ENCODE data around the gene DENND2D.
"Not testable (repeated sequence)": the region's sequence is repeated elsewhere in the genome, so short reads cannot be mapped to it uniquely, and the experiment has no call there.

The DENND2D gene

DNA sequence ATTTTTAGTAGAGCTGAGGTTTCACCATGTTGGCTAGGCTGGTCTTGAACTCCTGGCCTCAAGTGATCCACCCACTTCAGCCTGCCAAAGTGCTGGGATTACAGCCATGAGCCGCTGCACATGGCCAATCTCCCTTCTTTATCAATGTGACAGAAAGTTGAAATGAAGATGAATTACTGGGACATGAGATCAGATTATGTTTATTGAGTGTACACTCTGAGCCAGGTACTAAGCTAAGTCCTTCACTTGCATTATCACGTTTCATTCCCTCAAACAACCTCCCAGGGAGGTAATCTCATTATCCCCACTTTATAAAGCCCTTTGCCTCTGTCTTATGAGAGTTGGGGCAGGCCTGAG is 20.8 kb upstream of the DENND2D start:
- FAIRE-seq: no peak

DNA sequence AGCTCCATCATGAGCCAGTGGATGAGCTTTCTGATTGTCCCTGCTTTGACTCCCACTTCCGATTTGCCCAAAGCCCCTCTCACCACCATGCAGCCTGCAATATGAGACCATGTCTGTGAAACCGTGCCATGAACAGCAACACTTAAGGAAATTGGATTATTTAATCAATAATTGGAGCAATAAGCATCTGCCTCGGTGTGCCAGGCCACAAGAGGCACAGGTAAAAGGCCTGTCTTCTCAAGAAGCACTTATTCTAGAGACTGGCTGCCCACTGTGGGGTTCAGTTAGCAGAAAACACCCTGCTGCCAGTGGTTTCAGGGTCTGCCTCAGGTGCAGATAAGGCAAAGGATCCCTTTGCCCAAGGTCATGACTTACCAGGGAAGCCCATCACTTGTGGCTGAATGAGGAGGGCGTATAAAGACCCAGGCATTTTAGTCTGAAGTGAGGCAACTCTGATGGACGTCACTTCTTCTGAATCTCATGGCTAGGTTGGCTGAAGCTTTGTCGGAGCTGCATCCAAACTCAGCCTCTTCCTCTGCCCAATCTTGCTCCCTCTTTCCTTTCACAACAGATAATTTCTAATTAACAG is 19.9 kb upstream of the DENND2D start:
- FAIRE-seq: no peak

DNA sequence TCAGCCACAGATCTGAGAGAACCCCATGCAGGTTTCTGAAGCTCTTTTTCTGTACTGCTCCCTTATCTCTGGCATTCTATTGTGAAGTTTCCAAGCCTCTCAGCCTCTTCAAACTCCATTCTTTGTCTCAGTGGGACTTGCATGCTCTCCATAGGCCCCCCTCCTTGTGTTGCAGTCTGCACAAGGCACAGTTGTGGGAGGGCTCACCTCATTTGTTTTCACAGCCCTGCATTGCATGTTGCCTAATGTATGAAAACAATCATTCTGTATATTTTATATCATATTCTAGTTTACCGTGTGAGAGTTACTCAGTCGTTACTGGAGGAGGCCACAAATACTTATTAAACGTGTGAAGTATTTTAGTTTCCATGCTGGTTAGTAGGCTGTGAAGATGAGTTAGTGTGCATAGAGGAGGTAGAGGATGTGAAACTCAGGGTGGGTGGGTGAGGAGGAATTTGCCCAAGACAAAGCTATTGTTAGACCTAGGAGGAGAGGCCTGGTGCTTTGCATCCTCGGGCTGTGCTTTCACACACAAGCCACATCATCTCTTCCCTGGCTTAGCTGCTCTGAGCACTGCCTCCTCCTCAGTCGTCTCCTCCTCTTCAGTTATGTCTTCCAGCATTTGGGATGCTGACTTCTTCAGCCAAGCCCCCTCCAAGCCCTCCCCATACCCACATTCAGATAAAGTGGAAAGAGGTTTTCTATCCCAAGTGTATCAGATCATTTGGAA is 19.3 kb upstream of the DENND2D start:
- FAIRE-seq: no peak

DNA sequence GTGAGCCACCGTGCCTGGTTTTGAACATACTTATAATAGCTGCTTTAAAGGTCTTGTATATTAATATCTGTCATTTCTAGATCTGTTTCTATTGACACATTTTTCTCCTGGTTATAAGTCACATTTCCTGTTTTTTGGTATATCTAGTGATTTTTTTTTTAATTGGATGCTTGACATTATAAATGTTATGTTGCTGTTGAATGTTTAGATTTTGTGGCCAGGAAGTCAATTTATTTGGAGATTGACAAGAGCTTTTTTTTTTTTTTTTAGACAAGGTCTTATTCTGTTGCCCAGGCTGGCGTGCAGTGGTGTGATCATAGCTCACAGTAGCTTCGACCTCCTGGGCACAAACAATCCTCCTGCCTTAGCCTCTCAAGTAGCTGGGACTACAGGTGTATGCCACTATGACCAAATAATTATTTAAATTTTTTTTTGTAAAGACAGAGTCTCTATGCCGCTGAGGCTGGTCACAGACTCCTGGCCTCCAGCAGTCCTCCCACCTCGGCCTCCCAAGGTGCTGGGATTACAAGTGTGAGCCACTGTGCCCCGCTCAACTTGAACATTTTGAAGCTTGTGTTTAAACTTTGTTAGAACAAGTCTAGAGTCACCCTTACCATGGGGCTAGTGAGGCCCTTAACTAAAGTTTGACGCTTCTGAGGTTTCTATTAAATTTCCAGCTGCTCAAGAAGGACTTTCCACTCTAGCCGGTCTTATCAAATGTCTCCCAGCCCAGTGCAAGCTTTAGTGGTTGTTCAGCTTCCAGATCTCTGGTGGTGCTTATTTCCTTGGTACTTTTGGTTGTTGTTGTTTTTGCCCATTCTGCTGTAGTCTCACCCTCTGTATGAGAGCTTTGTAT is 18.5 kb upstream of the DENND2D start:
- FAIRE-seq: no peak

DNA sequence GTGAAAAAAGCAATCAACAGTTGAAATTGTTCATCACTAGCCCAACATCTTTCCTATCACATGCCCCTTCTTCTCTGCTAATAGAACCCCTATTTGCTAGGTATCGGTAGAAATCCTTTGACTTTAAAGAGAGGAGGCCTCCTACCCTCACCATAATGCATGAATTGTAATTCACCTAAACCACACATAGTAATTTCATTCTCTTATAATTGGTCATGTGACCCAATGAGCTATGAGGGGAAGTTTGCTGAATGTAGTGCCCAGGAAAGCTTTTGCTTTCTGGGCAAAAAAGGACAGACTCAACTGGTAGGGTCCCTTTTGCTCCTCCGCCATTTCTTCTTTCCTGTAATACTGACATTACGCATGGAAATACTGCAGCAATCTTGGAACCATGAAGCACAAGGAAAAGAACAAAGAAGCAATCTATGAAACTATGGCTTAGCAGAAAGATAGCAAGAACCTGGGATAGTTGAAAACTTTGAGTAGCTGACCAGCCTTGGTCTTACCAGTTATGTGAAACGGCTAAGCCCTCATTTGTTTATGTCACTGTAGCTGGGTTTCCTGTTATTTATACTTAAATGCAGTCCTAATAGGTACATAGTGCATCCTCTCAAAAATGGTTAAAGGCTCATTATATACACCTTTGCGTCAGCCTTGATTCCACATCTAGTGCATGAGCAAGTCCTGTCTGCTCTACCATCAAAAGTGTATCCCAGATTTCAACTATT is 16.9 kb upstream of the DENND2D start:
- FAIRE-seq: no peak

DNA sequence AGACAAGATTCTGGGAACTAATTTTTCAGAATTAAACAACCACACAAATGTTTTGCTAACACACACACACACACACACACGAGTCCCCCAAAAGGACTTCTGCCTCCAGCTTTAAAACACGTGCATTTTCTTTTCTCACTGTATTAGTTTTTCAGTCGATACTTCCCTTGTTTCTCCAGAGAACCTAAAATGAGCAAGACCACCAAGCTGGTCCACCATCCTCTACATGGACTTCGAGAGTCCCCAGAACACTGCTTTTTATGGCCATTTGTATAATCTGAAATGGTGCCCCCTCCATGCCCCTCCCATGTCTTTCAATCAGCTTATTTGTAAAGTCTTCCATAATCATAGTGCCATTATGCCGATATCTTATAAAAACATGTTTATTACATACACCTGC is 16.3 kb upstream of the DENND2D start:
- no peak for FAIRE-seq

DNA sequence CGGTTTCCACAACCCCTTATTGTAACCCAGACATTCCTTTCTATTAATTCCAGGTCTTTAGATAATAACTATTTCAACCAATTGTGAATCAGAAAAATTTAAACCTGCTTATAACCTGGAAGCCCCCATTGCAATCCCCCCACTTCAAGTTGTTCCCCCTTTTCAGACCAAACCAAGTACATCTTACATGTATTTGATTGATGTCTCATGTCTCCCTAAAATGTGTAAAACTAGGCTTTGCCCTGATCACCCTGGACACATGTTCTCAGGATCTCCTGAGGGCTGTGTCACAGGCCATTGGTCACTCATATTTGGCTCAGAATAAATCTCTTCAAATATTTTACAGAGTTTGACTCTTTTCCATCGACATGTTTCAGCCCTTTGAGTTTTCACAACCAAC is 14.8 kb upstream of the DENND2D start:
- FAIRE-seq: not testable (repeated sequence)

DNA sequence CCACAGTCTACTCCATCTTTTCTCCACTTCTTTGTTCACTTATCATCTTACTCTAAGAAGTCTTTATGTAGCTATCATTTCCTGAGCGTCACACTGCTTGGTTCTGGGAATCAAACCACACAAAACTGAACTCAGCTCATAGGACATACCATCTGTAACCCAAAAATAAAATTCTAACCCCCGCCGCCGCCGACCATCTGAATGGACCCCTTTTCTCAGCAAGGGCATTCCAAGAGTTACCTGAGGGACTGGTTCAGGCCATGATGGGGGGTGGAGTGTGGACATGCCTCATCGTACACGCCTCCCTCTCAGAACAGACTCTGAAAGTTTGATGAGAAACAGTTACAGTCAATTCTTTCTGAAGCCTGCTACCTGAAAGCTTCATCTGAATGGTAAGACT is 14.4 kb upstream of the DENND2D start:
- FAIRE-seq: no peak

DNA sequence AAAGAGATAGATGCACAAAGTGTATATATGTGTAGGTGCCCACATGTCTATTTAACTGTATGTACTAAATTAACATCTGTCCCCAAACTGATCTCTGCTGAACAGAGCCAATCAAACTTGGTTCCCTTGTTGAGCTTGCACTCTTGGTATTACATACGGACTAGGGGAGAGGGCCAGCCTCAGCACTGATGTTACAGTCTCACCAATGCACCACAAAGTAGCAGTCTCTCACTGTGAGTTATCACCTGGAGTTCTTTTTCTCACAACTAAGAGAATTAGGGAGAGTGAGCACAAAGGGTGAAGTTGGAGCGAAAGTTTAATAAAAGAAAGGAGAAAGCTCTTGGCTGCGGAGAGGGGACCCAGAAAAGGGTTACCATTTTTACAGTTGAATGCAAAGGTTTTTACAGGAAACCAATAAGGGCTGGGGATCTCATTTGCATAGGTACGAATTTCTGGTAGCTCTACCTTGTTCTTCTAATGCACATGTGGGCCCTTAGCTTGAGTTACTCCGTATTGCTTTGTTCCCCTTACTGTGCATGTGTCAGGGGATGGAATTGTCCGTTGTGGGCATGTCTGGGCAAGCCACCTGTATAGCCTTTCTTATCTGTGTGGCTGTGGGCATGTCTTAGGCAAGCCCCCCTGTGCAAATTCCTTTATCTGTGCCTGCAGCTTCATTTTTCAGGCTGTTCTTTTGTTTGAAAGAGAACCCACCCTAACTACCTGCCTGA is 13.8 kb upstream of the DENND2D start:
- FAIRE-seq: no peak

DNA sequence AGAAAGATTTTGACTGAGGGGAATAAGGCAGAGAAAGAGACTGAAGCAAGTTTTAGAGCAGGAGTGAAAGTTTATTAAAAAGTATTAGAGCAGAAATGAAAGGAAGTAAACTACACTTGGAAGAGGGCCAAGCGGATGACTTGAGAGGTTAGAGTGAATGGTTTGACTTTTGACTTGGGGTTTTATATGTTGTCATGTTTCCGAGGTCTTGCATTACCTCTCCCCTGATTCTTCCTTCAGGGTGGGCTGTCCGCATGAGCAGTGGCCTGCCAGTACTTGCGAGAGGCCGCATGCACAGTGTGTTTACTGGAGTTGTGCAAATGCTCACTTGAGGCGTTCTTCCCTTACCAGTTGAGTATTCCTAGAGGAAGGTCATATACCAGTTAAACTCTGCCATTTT is 13.0 kb upstream of the DENND2D start:
- no peak for FAIRE-seq

DNA sequence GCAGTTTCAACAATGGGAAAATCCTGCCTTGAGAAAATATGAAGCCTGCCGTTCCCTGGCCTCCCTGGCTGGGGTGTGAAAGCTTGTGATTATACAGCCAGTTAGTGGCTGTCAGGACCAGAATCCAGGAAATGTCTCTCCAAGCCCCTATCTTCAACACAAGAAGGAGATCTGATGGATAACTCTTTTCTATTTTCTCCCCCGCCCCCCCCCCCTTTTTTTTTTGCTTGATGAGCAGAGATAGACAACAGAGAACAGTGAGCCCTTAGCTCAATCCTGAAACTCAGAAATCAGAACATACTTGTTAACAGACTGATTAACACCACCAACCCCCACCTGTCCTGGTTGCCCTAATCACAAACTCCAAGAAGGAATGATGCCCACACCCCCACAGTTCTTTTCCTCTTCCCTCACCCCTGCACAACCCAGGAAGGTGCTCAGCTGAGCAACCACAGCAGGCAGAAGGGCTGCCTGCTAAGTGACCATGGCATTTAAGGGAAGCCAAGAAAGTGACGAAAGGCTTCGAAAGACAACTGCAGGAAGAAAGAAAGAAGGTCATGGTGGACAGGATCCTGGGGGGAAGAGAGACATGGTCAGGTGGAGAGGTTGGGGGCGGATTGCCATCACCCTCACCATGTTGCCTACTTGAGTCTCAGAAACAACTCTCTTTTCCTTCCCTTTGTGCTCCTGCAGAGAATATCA is 12.3 kb upstream of the DENND2D start:
- no peak for FAIRE-seq

DNA sequence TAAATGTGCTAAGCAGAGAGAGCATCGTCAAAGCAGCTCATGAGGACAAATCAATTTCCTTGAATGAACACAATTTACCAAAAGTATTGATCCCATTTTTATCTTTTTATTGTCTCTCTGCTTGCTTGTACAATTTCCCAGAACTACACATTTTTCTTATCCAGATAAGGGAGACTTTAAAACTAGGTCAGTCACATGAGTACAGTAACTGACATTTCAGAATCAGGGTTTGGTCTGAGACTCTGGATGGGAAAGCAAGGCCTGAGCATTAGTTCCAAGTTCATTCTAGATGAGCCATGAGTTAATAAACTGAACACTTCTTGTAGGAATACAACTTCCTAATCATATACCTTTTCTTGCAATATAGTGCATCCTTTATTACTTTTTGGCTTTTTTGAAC is 11.5 kb upstream of the DENND2D start:
- FAIRE-seq: no peak

DNA sequence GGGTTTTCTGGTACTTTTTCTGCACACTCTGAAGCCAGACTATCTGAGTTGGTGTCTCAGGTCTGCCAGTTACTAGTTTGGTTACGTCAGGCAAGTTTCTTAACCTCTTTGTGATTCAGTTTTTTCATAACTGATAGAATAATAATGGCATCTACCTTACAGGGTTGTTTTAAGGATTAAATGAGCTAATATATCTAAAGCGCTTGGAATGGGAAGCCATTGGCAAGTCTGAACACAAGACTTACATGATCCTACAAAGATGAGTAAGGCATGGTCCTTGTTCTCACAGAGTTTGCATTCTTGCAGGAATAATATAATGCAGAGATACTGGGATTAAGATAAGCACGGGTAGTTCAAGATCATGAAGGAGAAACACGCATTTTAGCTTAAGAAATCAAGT is 9.2 kb upstream of the DENND2D start:
- no peak for FAIRE-seq

DNA sequence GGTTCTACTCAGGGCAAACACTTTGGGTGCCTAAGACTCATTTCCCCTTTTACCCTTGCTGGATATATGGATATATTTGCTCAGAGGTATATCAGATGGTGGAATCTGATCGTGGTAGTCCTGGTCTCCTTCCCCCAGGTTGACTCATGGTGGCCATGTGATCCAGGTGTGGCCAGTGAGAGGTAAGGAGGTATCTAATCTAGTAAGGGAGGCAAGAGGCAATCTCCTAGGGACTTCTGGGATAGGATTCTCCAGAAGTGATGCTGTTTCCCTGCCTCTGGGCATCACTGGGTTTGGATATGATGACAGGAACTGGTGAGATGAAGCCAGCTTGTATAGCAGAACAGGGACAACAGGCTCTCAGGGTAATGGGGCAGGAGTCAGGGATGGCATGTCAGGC is 8.5 kb upstream of the DENND2D start:
- FAIRE-seq: no peak

DNA sequence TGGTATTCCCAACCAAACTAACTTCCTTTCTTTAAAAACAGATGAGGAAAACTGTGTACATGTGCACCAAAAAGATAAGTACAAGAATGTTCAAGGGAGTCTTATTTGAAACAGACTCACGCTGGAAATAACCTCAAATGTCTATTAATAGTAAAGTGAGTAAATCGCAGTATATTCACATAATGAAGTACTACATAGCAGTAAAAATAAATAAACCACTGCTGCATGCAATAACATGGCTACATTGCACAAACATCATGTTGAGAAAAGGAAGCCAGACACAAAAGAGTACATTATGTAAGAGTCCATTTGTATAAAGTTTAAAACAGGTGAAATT is 5.2 kb upstream of the DENND2D start:
- no peak for FAIRE-seq

DNA sequence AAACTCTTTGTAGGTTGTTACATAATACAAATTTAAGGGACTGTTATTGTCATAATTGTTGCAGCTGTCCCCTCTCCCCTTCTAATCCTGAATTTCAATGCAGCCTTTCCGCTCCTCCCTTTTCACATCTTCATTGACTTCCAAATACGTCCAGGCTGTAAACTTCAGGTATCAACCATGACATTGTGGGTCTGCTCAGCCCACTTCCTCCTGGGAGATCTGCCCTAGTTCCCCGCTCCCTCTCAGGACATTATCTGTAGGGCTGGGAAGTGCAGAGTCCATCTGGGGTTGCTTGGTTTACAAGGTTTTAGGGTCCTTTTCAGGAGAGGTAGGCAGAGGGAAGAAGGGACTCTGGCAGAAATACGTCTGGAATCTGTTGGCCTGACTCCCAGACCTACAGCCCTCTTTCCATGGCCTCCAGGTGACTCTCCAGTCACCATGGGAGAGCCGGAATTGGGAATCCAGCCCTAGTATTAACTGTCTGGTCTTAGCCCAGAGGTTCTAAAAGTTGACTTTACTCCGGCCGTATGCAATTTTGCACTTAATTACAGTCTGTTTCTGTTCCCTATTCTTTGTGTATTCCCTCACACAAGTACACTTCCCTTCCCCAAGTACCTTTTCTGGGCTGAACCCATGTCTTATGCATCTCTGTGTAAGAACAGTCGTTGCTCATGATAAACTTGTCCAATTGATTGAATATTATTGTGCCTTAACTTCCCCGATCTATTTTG is 4.7 kb upstream of the DENND2D start:
- FAIRE-seq: no peak

DNA sequence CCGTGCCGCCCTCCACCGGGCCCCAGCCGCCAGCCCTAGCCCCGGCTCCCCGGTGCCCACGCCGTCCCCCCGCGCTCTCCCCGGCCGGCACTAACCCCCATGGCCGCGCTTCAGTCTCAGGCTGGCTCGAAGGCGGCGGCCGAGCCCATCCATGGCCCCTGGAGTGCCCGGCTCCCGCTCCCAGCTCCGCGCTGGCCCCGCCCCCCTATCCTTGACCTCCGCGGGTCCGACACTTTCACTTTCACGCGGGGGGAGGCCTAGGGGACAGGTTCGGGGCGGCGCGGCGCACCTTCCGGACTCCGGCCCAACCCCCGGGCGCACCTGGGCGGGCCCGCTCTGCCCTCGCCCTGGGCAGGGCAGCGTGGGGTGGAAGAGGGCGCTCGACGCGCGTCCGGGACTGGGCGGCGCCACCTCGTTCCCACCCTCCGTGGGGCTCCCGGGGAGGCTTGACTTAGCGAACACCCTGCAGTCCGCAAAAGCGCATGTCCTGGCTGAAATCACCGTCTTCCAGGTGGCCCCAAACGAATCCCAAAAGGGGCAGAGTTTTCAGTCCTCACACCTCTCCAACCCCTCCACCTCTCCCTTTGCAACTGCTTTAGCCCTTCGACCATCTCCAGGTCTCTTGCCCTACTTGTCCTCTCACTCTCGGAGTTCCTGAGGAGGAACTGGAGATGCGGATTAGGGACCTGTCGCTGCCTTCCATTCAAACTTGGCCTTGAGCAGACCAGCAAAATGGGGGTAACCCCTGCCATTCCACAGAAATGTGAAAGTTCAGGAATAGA is 3.9 kb upstream of the DENND2D start:
- no peak for FAIRE-seq

DNA sequence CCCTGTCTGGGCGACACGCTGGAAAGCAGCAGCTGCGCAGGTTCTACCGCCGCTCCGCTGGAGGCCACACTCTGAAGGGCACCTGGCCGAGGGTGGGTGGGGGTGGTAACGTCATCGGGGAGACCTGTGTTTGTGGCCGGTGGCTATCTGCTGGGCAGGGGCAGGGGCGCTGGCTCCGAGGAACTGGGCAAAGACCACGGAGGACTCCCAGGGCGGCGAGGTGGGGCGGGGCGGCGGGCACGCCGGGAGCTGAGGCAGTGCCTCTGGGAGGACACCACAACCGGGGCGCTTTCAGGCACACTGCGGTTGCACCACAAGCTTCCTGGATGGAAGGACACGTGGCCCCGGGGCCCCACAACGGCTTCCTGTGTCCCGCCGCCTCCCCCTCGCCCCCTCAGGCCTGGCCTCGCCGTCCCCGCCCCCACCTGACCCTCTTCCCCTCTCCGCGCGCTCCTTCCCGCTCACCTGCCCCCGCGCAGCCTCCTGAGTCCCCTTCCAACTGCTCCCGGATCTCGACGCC is 3.3 kb upstream of the DENND2D start:
- FAIRE-seq: no peak

DNA sequence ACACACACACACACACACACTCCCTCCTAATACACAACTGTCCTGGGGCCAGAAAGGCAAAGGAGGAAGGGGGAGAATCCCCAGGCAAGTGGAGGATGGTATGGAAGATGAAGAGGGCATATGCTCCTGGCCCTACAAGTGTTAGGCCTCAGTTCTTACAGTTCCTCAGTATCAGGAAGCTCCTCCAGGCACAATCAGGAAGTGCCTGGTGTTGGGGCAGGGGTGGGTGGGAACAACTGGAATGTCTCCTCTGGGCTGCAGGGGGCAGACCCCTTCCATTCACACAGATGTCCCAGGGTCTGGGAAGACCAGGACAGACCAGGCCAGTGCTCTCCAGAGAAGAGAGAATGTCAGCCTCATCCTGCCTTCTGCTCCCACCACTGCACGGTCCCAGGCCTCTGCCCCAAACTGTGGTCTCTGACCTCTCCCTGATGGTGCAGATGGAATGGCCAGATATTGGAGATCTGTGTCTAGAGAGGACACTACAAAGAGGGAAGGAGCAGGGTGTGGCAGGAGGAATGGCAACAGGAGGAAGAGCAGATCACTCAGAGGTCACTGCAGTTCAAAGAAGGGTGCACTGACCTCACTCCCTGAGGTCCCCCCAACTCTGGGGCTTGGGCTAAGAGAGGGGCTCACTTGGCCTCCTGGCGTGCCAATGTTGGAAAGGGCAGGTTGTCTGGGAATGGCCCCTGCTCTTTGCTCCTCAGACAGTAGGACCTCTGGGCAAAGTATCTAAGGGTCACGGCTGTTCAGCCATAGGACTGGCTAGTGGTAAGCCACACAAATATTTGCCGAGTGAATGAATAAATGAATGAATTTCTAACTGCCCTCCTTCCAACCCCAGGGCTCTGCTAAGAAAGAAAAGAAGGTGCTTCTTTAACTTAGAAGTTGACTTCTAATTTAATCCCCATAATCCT is 2.5 kb upstream of the DENND2D start:
- no peak for FAIRE-seq

Data from TTC549 (cell line).